Smooth muscle cell (in vitro differentiated cells): ENCODE data around the gene TAOK1. TPM values are rescaled to one million over a fixed set of nuclear protein-coding genes. Genes with fewer than 3 reads are reported as not detected.
A peak's percentile ranks its signal among the peaks of the same experiment; 100 is the strongest.

Experiments
- DNase-seq: peaks from one replicate; lab custom pipeline; 2025; ENCODE audit not compliant: unreplicated experiment; lab: John Stamatoyannopoulos, UW
- H2AFZ ChIP-seq: fragments of 200-600 bp; sonication (generic); 2 replicates; pipeline ENCODE4 v1.6.0; 2016; ENCODE audit warnings: antibody characterized with exemption, low read depth, mild to moderate bottlenecking
- H3F3A ChIP-seq: fragments of 200-600 bp; sonication (generic); 2 replicates; pipeline ENCODE4 v1.6.0; 2017; ENCODE audit warnings: antibody characterized with exemption, low read depth
- H3K27ac ChIP-seq: fragments of 200-600 bp; sonication (generic); 2 replicates; pipeline ENCODE4 v1.5.1; 2016; ENCODE audit warnings: low read depth, mild to moderate bottlenecking
- H3K27me3 ChIP-seq: fragments of 200-600 bp; sonication (generic); 2 replicates; pipeline ENCODE4 v1.6.1; 2016; ENCODE audit warnings: low read depth, mild to moderate bottlenecking
- H3K36me3 ChIP-seq: fragments of 200-600 bp; sonication (generic); 2 replicates; pipeline ENCODE4 v1.5.1; 2016; ENCODE audit warnings: low read depth
- H3K4me1 ChIP-seq: fragments of 200-600 bp; sonication (generic); 2 replicates; pipeline ENCODE4 v1.5.1; 2016; ENCODE audit warnings: low read depth
- H3K4me2 ChIP-seq: fragments of 200-600 bp; sonication (generic); 2 replicates; pipeline ENCODE4 v1.6.0; 2016; ENCODE audit warnings: mild to moderate bottlenecking
- H3K4me3 ChIP-seq: fragments of 200-600 bp; sonication (generic); 2 replicates; pipeline ENCODE4 v1.5.1; 2016; ENCODE audit warnings: mild to moderate bottlenecking
- H3K79me2 ChIP-seq: fragments of 200-600 bp; sonication (generic); 2 replicates; pipeline ENCODE4 v1.6.0; 2016; ENCODE audit warnings: low read depth, mild to moderate bottlenecking
- H3K9ac ChIP-seq: fragments of 200-600 bp; sonication (generic); 2 replicates; pipeline ENCODE4 v1.6.0; 2016; ENCODE audit warnings: low read depth
- H3K9me3 ChIP-seq: fragments of 200-600 bp; sonication (generic); replicated peaks from 2 replicates; pipeline ENCODE4 v1.5.1; 2016; ENCODE audit warnings: low read depth
- H4K20me1 ChIP-seq: fragments of 200-600 bp; sonication (generic); 2 replicates; pipeline ENCODE4 v1.6.0; 2016; ENCODE audit warnings: low read depth
- CTCF ChIP-seq: fragments of 200-600 bp; sonication (generic); IDR thresholded peaks from 2 replicates; pipeline ENCODE4 v1.5.1; 2017; ENCODE audit warnings: borderline replicate concordance, mild to moderate bottlenecking, antibody characterized with exemption; ENCODE audit not compliant: insufficient read depth, poor library complexity, severe bottlenecking
- WGBS: methylation state at CpG from one replicate; pipeline ENCODE4 v1.1.7; 2016; ENCODE audit warnings: low lambda C conversion rate; 5-methylcytosine and 5-hydroxymethylcytosine counted together
- polyA plus RNA-seq: library from polyadenylated mRNA; unstranded; fragments of >200 nt; fragmentation: Nextera tagmentation; extraction: Ambion mirVana; gene quantifications from 2 replicates; pipeline ENCODE4 v1.2.1, GENCODE V29; 2016
- total RNA-seq: library from RNA; depleted of rRNA; stranded (reverse); fragments of >200 nt; gene quantifications from 2 replicates; pipeline ENCODE4 v1.2.3, GENCODE V29; 2014

The TAOK1 gene
- total and polyA plus RNA-seq, 2 experiments from 2014 or later: 4.7 to 58.7 TPM

GRCh38 chr17:29567304-29567553 lies 177.1 kb downstream of the TAOK1 start:
- Histone ChIP-seq H3K9me3 (no peaks in the 10 kb centered on the region), H3K4me2 (peak overlapping the region; percentile 91), H4K20me1 (no peaks in the 10 kb centered on the region), H2AFZ (peak overlapping the region; percentile 91), H3K36me3 (no peaks in the 10 kb centered on the region), H3F3A (peaks cover 7% of the 10 kb centered on the region), H3K79me2 (peaks cover 7% of the 10 kb centered on the region), H3K4me1 (peaks cover 22% of the 10 kb centered on the region), H3K27me3 (peaks cover 14% of the 10 kb centered on the region), H3K27ac (peak overlapping the region; percentile 20), H3K4me3 (peak overlapping the region; percentile 67), H3K9ac (peak overlapping the region; percentile 4)
- no peak for TF ChIP-seq CTCF
- no peak for DNase-seq
- WGBS: under 1% methylated on average over 22 of the region's 27 CpGs

- Histone ChIP-seq H3K4me3 (peak overlapping the region; percentile 67), H3K27ac (peak overlapping the region; percentile 20), H2AFZ (peak overlapping the region; percentile 91), H3K27me3 (peaks cover 14% of the 10 kb centered on the region), H3F3A (peaks cover 7% of the 10 kb centered on the region), H3K79me2 (peaks cover 7% of the 10 kb centered on the region), H4K20me1 (no peaks in the 10 kb centered on the region), H3K36me3 (no peaks in the 10 kb centered on the region), H3K9ac (peak overlapping the region; percentile 4), H3K9me3 (no peaks in the 10 kb centered on the region), H3K4me1 (peaks cover 27% of the 10 kb centered on the region), H3K4me2 (peak overlapping the region; percentile 91)
- TF ChIP-seq CTCF: peak; percentile 21
- 1% methylated on average over 55 of the region's 63 CpGs for WGBS
- peak; percentile 59 for DNase-seq
These were observed 177.6 kb downstream of the TAOK1 start for GRCh38 chr17:29567554-29568330.

DNA sequence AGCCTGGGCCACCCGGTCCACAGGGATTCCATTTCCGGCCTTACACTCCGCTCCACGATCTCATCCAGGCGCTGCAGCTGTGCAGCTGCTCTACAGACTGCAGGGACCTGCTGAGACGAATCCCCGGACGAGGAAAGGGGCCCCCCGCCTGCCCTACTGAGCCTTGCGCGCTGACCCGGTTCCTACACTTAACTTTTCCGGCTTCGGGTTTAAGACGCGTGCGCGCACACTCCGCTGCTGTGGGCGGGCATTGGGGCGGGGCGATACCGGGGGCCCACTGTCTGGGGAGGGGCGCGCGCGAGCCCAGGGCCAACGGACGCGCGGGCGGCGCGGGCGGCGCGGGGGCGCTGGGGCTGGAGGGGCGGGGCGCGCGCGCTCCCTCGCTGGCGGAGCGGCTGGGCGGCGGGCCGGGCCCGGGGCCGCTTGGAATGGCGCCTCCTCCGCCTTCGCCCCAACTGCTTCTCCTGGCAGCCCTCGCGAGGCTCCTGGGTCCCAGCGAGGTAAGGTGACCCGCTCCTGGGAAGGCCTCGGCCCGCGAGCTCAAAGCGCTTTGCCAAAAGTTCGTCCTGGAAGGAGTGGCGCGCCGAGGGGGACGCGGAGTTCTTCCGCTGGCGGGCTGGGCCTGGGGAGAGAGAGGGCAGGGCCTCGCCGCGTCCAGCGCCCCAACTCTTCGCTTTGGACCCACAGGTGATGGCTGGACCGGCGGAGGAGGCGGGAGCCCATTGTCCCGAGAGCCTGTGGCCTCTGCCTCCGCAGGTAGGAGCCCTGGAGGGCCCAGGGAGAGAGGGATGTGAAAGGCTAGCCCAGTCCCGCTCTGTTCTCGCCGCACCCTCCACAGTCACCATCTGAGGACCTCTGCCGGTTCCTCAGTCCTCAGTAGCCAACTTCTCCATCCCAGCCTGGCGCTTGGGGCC lies 178.4 kb downstream of the TAOK1 start, which contains the start of gene TP53I13:
Gene TP53I13 (plus strand): TSS at position 371 of the 914 bp plus-strand sequence. CDS start 58 bp downstream, at position 429.
- peak; percentile 78 for DNase-seq
- peaks cover 14% of the 10 kb centered on the region for H3K27me3 ChIP-seq
- 1% methylated on average over 73 of the region's 85 CpGs for WGBS

More for the DNA sequence above, 178.4 kb downstream of the TAOK1 start, which contains the start of gene TP53I13:
- Histone ChIP-seq H3K36me3 (no peaks in the 10 kb centered on the region), H3K9me3 (no peaks in the 10 kb centered on the region), H4K20me1 (no peaks in the 10 kb centered on the region), H3K9ac (peak within 1 kb of the TSS; percentile 4), H2AFZ (peak within 1 kb of the TSS; percentile 91), H3F3A (peaks cover 7% of the 10 kb centered on the region), H3K4me3 (peak within 1 kb of the TSS; percentile 67), H3K27ac (peak within 1 kb of the TSS; percentile 26), H3K4me1 (peaks cover 28% of the 10 kb centered on the region), H3K79me2 (peaks cover 7% of the 10 kb centered on the region), H3K4me2 (peak within 1 kb of the TSS; percentile 91)
- TF ChIP-seq CTCF: no peak
